Measurements from ENCODE around the gene DSE. TPM values are rescaled to one million over a fixed set of nuclear protein-coding genes. Genes with fewer than 3 reads are reported as not detected.

DSE gene
- total RNA-seq, 1 experiment from 2014 or later: 5.4 TPM

GRCh38 chr6:116387374-116387773 is 16.6 kb downstream of the DSE start:
- peak; percentile 45; the same call in 1 of the 2 replicates for ATAC-seq
- Histone ChIP-seq H3K9me3 (ENCODE audit: control insufficient read depth, insufficient read depth, low read depth, low read length) (no peaks in the 10 kb centered on the region), H3K36me3 (ENCODE audit: control insufficient read depth, insufficient read depth, low read length) (0 out of 2 replicates have a peak, but pooled peaks cover 2% of the 10 kb centered on the region), H3K27ac (ENCODE audit: low read length) (no peak overlapping the region), H3K4me1 (ENCODE audit: control insufficient read depth, insufficient read depth, low read length) (no peaks in the 10 kb centered on the region), H3K27me3 (ENCODE audit: control insufficient read depth, insufficient read depth, low read length) (peaks cover 3% of the 10 kb centered on the region; the same call in 1 of the 2 replicates), H3K4me3 (ENCODE audit: low read depth in 2 of 2, low read length in 2 of 2) (no peak overlapping the region)
- TF ChIP-seq SIN3A (IDR thresholded peaks at IDR 0.05; ENCODE audit: borderline replicate concordance, insufficient read depth, low read depth, low read length) (no peak), CTCF (IDR thresholded peaks at IDR 0.05) (no peak), POLR2AphosphoS5 (IDR thresholded peaks at IDR 0.05; ENCODE audit: low read depth, low read length) (no peak), REST (IDR thresholded peaks at IDR 0.05; ENCODE audit: insufficient read depth in 1 of 2, low read depth in 2 of 2, low read length in 1 of 2) (no peak), TCF7L2 (IDR thresholded peaks at IDR 0.05; ENCODE audit: low read depth, low read length) (no peak)
- ChIA-PET CTCF (no interaction called here), POLR2A (no interaction called here)
- no TSS peak for BruUV-seq (replicated peaks)
- intact Hi-C loops (cut with micrococcal nuclease; ENCODE audit: unreplicated experiment): no loop called here
- no peak for DNase-seq (ENCODE audit: low read depth, low spot score)
- in situ Hi-C loops (cut with HindIII; ENCODE audit: low pct_unique_long_range_greater_than_20kb, low sequenced_read_pairs): no loop called here

- intact Hi-C loops (cut with micrococcal nuclease; ENCODE audit: unreplicated experiment): no loop called here
- CTCF ChIA-PET: no interaction called here
Observed at GRCh38 chr6:116388924-116389323, 18.2 kb downstream of the DSE start.

More at GRCh38 chr6:116388924-116389323, 18.2 kb downstream of the DSE start:
- in situ Hi-C loops (cut with HindIII; ENCODE audit: low pct_unique_long_range_greater_than_20kb, low sequenced_read_pairs): no loop called here
- 0 out of 2 replicates have a peak, but pooled peaks cover 2% of the 10 kb centered on the region for H3K36me3 ChIP-seq (ENCODE audit: control insufficient read depth, insufficient read depth, low read length)
- no peak overlapping the region for H3K4me3 ChIP-seq (ENCODE audit: low read depth in 2 of 2, low read length in 2 of 2)
- no peak for DNase-seq (ENCODE audit: low read depth, low spot score)
- no peaks in the 10 kb centered on the region for H3K4me1 ChIP-seq (ENCODE audit: control insufficient read depth, insufficient read depth, low read length)
- ATAC-seq: no peak
- peaks cover 3% of the 10 kb centered on the region; the same call in 1 of the 2 replicates for H3K27me3 ChIP-seq (ENCODE audit: control insufficient read depth, insufficient read depth, low read length)
- no peak overlapping the region for H3K27ac ChIP-seq (ENCODE audit: low read length)
- no TSS peak for BruUV-seq (replicated peaks)
- no peaks in the 10 kb centered on the region for H3K9me3 ChIP-seq (ENCODE audit: control insufficient read depth, insufficient read depth, low read depth, low read length)
- TF ChIP-seq POLR2AphosphoS5 (IDR thresholded peaks at IDR 0.05; ENCODE audit: low read depth, low read length): no peak
- TF ChIP-seq TCF7L2 (IDR thresholded peaks at IDR 0.05; ENCODE audit: low read depth, low read length): no peak
- TF ChIP-seq REST (IDR thresholded peaks at IDR 0.05; ENCODE audit: insufficient read depth in 1 of 2, low read depth in 2 of 2, low read length in 1 of 2): no peak
- TF ChIP-seq SIN3A (IDR thresholded peaks at IDR 0.05; ENCODE audit: borderline replicate concordance, insufficient read depth, low read depth, low read length): no peak
- no peak for TF ChIP-seq CTCF (IDR thresholded peaks at IDR 0.05)
- POLR2A ChIA-PET: no interaction called here

All from Panc1 (cell line).